NCI-H1105 (cell line): ENCODE data around the gene CUTC.
"Not testable (repeated sequence)": the region's sequence is repeated elsewhere in the genome, so short reads cannot be mapped to it uniquely, and the experiment has no call there.

ENCODE experiments used
- DNase-seq: peaks from one replicate; lab custom pipeline; 2025; lab: John Stamatoyannopoulos, UW

Gene CUTC

GRCh38 chr10:99742701-99743100 lies 10.7 kb downstream of the CUTC start:
- no peak for DNase-seq

GRCh38 chr10:99743841-99744240 lies 11.8 kb downstream of the CUTC start:
- no peak for DNase-seq

- not testable (repeated sequence) for DNase-seq
These were observed 14.1 kb downstream of the CUTC start for GRCh38 chr10:99746166-99746565.

- no peak for DNase-seq
These were observed 16.9 kb downstream of the CUTC start for GRCh38 chr10:99748823-99749451.

- DNase-seq = no peak
These were observed 18.6 kb downstream of the CUTC start for GRCh38 chr10:99750641-99751040.

- no peak for DNase-seq
These were observed 22.6 kb downstream of the CUTC start for GRCh38 chr10:99754670-99755069.

- no peak for DNase-seq
These were observed 24.1 kb downstream of the CUTC start for GRCh38 chr10:99756159-99756558.

- no peak for DNase-seq
These were observed 26.3 kb downstream of the CUTC start for GRCh38 chr10:99758211-99758891.

GRCh38 chr10:99760321-99760720 lies 28.3 kb downstream of the CUTC start:
- DNase-seq = no peak

- DNase-seq = no peak
These were observed 29.3 kb downstream of the CUTC start for GRCh38 chr10:99761365-99761764.

GRCh38 chr10:99765672-99766301 lies 33.8 kb downstream of the CUTC start:
- no peak for DNase-seq

GRCh38 chr10:99766302-99766681 lies 34.3 kb downstream of the CUTC start:
- no peak for DNase-seq

- DNase-seq = no peak
These were observed 35.9 kb downstream of the CUTC start for GRCh38 chr10:99767901-99768300.

GRCh38 chr10:99768556-99768955 lies 36.5 kb downstream of the CUTC start:
- DNase-seq = no peak

- no peak for DNase-seq
These were observed 37.7 kb downstream of the CUTC start for GRCh38 chr10:99769706-99770105.

- no peak for DNase-seq
These were observed 38.5 kb downstream of the CUTC start for GRCh38 chr10:99770408-99771045.

GRCh38 chr10:99775850-99776249 lies 43.8 kb downstream of the CUTC start:
- no peak for DNase-seq

GRCh38 chr10:99777918-99778714 lies 46.1 kb downstream of the CUTC start:
- no peak for DNase-seq

GRCh38 chr10:99779335-99779734 lies 47.3 kb downstream of the CUTC start:
- DNase-seq = no peak

- DNase-seq = no peak
These were observed 49.8 kb downstream of the CUTC start for GRCh38 chr10:99781734-99782429.

GRCh38 chr10:99782447-99783286 lies 50.6 kb downstream of the CUTC start, which contains the start of gene ABCC2:
TSS of gene ABCC2 (plus strand) at chr10:99782640. CDS start at chr10:99782845, 205 bp downstream.
- DNase-seq = no peak
